Right atrium auricular region (tissue), 2 donors: ENCODE data around the gene DGCR2. TPM values are rescaled to one million over a fixed set of nuclear protein-coding genes. Genes with fewer than 3 reads are reported as not detected.
"Not testable (repeated sequence)": the region's sequence is repeated elsewhere in the genome, so short reads cannot be mapped to it uniquely, and the experiment has no call there.

ENCODE experiments used
- DNase-seq: peaks from one replicate; pipeline ENCODE4 v3.0.0-alpha.2; 2019; ENCODE audit warnings: low spot score
- H3K27ac ChIP-seq, 2 donors: fragments of 200-600 bp; sonication (generic); 1 replicate in 1 of 2; 2 replicates in 1 of 2; pipeline ENCODE4 v1.5.1; 2016 to 2019
- H3K27me3 ChIP-seq, 2 donors: fragments of 200-600 bp; sonication (generic); one replicate each; pipeline versions ENCODE4 v1.5.1 to v1.6.0; 2017 to 2019
- H3K36me3 ChIP-seq: fragments of 200-600 bp; sonication (generic); one replicate; pipeline ENCODE4 v1.5.1; 2016
- H3K4me1 ChIP-seq, 2 donors: fragments of 200-600 bp; sonication (generic); one replicate each; pipeline versions ENCODE4 v1.5.1 to v1.6.0; 2017 to 2019
- H3K4me3 ChIP-seq, 2 donors: fragments of 200-600 bp; sonication (generic); 1 replicate in 1 of 2; 2 replicates in 1 of 2; pipeline ENCODE4 v1.5.1; 2017 to 2019; ENCODE audit warnings: mild to moderate bottlenecking in 1 of 2, moderate library complexity in 1 of 2
- H3K9me3 ChIP-seq, 2 donors: fragments of 200-600 bp; sonication (generic); one replicate each; pipeline ENCODE4 v1.5.1; 2019
- total RNA-seq, 2 donors: library from RNA; depleted of rRNA; stranded (reverse); fragments of >200 nt; gene quantifications; one replicate each; pipeline ENCODE4 v1.1.0, GENCODE V29; 2016
- TF ChIP-seq, protein P1 (sequence below), 2 donors: fragments of 200-600 bp; sonication (generic); IDR thresholded peaks; one replicate each; pipeline ENCODE4 v1.5.1; 2019; ENCODE audit warnings: antibody characterized with exemption in 2 of 2

DGCR2 gene
- total RNA-seq, 2 donors from 2014 or later, result 32.8 to 48.1 TPM

DNA sequence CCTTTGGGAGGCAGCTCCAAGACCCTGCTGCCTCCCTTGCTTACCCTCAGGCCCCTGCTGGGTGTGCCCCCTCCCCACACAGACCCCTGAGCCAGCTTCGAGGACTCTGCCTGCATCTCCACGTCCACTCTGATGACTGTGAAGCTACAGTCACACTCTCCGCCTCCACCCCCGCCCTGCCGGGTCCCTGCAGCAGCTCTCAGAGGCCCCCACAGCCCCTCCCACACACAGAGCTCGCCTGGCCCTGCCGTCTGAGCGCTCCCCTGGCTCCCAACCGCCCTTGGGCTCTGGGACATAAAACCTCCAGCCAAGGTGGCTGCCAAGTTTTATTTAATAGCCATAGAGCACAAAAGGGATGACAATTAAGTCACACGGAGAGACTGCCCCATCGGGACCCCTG lies 96.1 kb downstream of the DGCR2 start:
- H3K27me3 ChIP-seq, result not testable (repeated sequence)

DNA sequence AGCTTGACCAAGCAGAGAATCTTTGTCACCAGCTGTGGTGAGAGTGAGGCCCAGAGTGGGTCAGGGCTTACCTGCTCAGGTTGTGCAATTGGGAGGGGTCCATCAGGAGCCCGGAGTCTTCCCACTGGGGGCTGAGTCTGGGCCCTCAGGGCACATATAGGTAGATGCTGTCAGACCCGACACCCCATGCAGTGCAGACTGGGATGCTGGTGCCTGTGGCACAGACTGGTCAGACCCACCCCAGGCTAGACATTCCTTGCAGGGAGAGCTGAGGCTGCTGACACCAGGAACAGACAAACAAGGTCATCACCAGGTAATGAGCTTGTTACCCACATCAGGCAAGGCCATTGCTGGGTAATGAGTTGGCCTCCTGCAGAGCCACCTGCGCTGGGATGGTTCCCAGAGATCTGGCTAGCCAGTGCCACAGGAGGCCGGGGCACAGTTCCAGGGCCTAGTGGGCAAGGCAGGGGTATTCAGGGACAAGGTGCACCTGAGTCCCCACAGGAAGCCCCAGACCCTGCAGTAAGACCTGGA lies 97.2 kb downstream of the DGCR2 start:
- not testable (repeated sequence) for DNase-seq, H3K27me3 ChIP-seq, H3K36me3 ChIP-seq, H3K4me1 ChIP-seq, H3K4me3 ChIP-seq, H3K9me3 ChIP-seq, H3K27ac ChIP-seq

More for the DNA sequence above, 96.1 kb downstream of the DGCR2 start:
- H3K9me3 ChIP-seq, H3K27ac ChIP-seq, DNase-seq, H3K36me3 ChIP-seq, H3K4me1 ChIP-seq, H3K4me3 ChIP-seq: not testable (repeated sequence)

DNA sequence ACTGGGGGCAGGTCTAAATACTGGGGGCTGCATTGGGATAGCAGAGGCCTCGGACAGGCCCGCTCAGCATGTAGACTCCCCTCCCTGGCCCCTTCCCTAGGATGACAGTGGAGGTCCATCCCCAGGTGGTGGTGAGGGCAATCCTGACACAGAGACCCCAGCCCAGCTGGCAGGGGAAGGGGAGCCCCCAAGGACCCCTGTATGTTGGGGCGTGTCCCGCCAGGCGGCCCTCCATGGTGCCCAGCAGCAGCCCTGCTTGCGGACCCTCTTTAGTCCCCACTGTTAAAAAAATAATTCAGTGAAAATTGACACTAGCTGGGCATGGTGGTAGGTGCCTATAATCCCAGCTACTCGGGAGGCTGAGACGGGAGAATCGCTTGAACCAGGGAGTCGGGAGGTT lies 98.3 kb downstream of the DGCR2 start:
- not testable (repeated sequence) for H3K27me3 ChIP-seq, DNase-seq

DNA sequence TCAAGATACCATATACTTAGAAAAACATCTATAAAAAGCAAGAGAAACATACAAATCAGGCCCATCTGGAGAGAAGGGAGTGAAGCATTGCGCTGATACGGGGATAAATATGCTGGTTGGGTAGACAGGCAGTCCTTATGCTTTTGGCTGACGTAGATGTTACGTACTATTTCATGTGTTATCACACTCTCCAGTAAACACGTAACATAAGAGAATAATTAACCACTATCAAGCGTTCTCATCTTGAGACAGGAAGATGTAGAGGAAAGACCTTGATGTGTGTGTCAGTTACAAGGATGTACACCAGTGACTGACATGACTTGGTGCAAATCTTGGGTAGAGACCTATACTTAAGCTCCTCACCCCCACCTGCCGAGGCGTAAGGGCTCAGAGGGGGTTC lies 99.5 kb downstream of the DGCR2 start:
- Histone ChIP-seq H3K36me3 (no peaks in the 10 kb centered on the region), H3K27ac (no peak overlapping the region), H3K4me1 (no peaks in the 10 kb centered on the region), H3K4me3 (no peak overlapping the region), H3K9me3 (no peaks in the 10 kb centered on the region), H3K27me3 (peaks cover 0 to 2% of the 10 kb centered on the region in 2 donors)
- DNase-seq, result no peak
- TF ChIP-seq, protein P1, sequence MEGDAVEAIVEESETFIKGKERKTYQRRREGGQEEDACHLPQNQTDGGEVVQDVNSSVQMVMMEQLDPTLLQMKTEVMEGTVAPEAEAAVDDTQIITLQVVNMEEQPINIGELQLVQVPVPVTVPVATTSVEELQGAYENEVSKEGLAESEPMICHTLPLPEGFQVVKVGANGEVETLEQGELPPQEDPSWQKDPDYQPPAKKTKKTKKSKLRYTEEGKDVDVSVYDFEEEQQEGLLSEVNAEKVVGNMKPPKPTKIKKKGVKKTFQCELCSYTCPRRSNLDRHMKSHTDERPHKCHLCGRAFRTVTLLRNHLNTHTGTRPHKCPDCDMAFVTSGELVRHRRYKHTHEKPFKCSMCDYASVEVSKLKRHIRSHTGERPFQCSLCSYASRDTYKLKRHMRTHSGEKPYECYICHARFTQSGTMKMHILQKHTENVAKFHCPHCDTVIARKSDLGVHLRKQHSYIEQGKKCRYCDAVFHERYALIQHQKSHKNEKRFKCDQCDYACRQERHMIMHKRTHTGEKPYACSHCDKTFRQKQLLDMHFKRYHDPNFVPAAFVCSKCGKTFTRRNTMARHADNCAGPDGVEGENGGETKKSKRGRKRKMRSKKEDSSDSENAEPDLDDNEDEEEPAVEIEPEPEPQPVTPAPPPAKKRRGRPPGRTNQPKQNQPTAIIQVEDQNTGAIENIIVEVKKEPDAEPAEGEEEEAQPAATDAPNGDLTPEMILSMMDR (IDR thresholded peaks at IDR 0.05), result no peak

More for the DNA sequence above, 98.3 kb downstream of the DGCR2 start:
- H3K4me1 ChIP-seq, H3K4me3 ChIP-seq, H3K36me3 ChIP-seq, H3K9me3 ChIP-seq, H3K27ac ChIP-seq: not testable (repeated sequence)

DNA sequence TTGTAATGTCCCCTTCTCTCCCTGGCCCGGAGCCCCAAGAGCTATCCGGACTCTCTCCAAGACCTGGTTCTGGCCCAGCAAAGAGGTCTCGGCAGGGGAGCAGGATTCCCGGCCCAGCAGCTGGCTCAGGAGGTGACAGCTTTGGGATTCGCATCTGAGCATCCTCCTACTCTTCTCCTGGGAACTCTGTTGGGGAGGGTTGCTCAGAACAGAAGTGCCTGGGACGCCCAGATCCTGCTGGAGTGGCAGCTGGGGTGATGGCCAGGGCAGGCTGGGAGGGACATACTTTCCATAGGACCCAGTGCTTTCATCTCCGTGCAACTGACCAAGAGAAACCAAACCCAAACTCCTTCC lies 102.6 kb downstream of the DGCR2 start:
- DNase-seq, result no peak
- no peaks in the 10 kb centered on the region for H3K36me3 ChIP-seq
- H3K9me3 ChIP-seq, result no peaks in the 10 kb centered on the region
- H3K27ac ChIP-seq, result no peak overlapping the region
- no peaks in the 10 kb centered on the region for H3K4me1 ChIP-seq
- H3K4me3 ChIP-seq, result no peak overlapping the region
- peaks cover 0 to 2% of the 10 kb centered on the region in 2 donors for H3K27me3 ChIP-seq
- TF ChIP-seq, protein P1 (IDR thresholded peaks at IDR 0.05), result no peak

DNA sequence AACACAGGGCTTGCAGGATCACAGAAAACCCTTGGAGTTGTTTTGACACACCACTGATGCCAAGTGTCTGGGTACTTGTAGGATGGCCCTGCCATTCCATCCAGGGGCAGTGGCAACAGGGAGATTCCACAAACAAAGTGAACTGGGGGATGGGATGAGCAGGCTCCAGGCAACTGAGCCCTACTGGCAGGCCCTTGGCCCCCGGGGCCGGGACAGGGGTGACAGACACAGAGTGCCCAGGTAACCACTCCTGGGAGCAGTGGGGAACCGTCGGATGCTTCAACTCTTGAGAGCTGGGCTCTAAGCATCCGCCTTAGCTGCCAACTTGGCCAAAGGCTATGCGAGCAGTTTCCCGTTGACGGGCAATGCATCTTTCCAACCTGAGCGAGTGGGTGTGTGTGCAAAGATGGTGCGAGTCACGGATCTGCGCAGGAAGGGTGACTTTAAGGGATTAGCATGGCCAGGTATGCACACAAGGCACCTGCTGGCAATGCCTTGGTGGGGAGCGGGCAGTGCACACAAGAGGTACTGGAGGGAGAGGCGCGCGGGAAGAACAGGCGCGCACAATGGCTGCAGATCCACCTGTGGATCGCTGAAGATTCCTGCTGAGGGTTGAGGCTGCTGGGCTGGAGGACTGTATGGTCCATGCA lies 103.1 kb downstream of the DGCR2 start:
- TF ChIP-seq, protein P1 (IDR thresholded peaks at IDR 0.05), result no peak
- Histone ChIP-seq H3K4me1 (no peaks in the 10 kb centered on the region), H3K27ac (no peak overlapping the region), H3K9me3 (no peaks in the 10 kb centered on the region), H3K36me3 (no peaks in the 10 kb centered on the region), H3K27me3 (peaks cover 0 to 2% of the 10 kb centered on the region in 2 donors), H3K4me3 (no peak overlapping the region)
- no peak for DNase-seq

DNA sequence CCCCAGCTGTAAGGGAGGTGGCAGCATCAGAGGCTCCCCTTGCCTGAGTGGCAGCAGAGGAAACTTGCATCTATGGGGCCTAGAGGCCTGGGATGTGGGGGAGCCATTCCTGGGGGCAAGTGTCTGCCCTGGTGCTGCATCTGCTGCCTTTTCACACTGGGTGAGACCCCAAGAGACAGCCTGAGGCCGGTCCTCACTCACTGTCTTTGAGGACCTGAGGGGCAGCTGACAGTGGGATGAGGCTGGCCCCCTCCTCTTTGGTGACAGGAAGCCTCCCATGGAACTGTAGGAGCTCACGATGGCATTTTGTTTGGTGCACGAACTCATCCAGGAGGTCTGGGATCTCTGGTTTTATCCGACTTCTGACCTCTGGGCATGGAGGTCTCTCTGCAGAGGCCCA lies 104.0 kb downstream of the DGCR2 start:
- Histone ChIP-seq H3K36me3 (no peaks in the 10 kb centered on the region), H3K4me1 (no peaks in the 10 kb centered on the region), H3K9me3 (no peaks in the 10 kb centered on the region), H3K27me3 (peaks cover 0 to 2% of the 10 kb centered on the region in 2 donors), H3K4me3 (no peak overlapping the region), H3K27ac (no peak overlapping the region)
- DNase-seq, result no peak
- TF ChIP-seq, protein P1 (IDR thresholded peaks at IDR 0.05), result no peak
